Retinal pigment epithelial cell (primary cell): ENCODE measurements around the gene LPAR1.

Experiments
- DNase-seq: peaks from one replicate; pipeline ENCODE4 v3.0.0-alpha.2; 2010; ENCODE audit warnings: low read depth
- H3K4me3 ChIP-seq: 2 replicates; pipeline ENCODE4 v1.5.1; 2011; ENCODE audit warnings: mild to moderate bottlenecking, low read length, control low read depth, moderate library complexity
- CTCF ChIP-seq: conservative IDR thresholded peaks from 2 replicates; pipeline ENCODE4 v1.5.1; 2011; ENCODE audit warnings: low read depth, low read length, control low read depth, inconsistent platforms

Gene LPAR1

GRCh38 chr9:110898866-110899265 lies 139.4 kb downstream of the LPAR1 start:
- H3K4me3 ChIP-seq, result no peak overlapping the region
- TF ChIP-seq CTCF, result no peak
- no peak for DNase-seq

GRCh38 chr9:110898358-110898757 lies 139.9 kb downstream of the LPAR1 start:
- no peak for TF ChIP-seq CTCF
- no peak overlapping the region for H3K4me3 ChIP-seq
- no peak for DNase-seq

- H3K4me3 ChIP-seq, result no peak overlapping the region
- no peak for TF ChIP-seq CTCF
- DNase-seq, result no peak
Observed at GRCh38 chr9:110897943-110898342, 140.3 kb downstream of the LPAR1 start.

- no peak for DNase-seq
- no peak for TF ChIP-seq CTCF
- H3K4me3 ChIP-seq, result no peak overlapping the region
Observed at GRCh38 chr9:110895147-110895905, 142.9 kb downstream of the LPAR1 start.

GRCh38 chr9:110894731-110895130 lies 143.5 kb downstream of the LPAR1 start:
- no peak for TF ChIP-seq CTCF
- no peak for DNase-seq
- H3K4me3 ChIP-seq, result no peak overlapping the region

GRCh38 chr9:110892689-110893088 lies 145.6 kb downstream of the LPAR1 start:
- DNase-seq, result no peak
- no peak overlapping the region for H3K4me3 ChIP-seq
- TF ChIP-seq CTCF, result no peak

GRCh38 chr9:110891760-110892159 lies 146.5 kb downstream of the LPAR1 start:
- no peak for TF ChIP-seq CTCF
- DNase-seq, result no peak
- no peak overlapping the region for H3K4me3 ChIP-seq
